DMS 273 (cell line): ENCODE data around the gene SELENBP1.
"Not testable (repeated sequence)": the region's sequence is repeated elsewhere in the genome, so short reads cannot be mapped to it uniquely, and the experiment has no call there.

Experiments
- DNase-seq: peaks from one replicate; lab custom pipeline; 2025; ENCODE audit not compliant: unreplicated experiment; lab: John Stamatoyannopoulos, UW

The SELENBP1 gene

DNA sequence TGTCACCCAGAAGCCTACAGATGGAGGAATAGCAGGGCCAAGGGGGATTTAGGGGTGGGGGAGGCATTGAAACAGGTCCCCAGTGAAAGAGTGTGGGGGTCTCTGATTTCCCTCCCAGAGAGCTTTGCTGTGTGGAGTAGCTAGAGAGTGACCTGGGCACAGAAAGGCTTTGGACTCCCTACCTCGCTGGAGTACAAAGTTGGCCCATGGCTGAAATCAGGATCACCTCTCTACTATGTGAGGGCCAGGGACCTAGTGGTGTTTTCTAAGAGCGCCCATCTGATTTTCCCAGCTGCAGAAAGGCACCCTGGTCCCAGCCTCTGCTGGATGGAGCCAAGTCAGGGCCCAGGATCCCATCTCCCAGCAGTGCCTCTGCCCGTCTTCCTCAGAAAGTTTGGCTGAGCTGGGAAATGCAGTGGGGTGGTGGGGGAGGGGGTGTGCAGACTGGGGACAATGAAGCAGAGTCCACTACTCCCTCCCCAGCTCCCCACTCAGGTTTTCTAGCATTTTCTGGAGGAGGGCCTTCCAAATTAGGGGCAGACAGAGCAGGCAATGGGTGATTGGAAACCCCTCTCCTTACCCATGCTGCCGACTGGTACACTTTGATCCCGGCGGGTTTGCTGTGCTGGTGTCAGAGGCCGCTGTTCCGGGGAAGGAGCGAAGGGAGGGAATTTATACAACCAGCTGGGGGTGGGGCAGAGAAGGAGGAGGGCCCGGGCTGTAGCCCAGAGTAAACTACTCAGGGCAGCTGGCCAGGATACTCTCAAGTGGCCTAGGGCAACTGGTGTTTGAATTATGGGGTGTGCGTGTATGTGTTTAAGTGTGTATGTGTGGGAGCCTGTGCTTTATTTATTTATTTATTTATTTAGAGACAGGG, at the start of gene SELENBP1:
TSS of gene SELENBP1 (minus strand) at position 648 of the 877 bp plus-strand sequence. CDS start at position 584, 64 bp downstream.
- DNase-seq = peak; percentile 100

DNA sequence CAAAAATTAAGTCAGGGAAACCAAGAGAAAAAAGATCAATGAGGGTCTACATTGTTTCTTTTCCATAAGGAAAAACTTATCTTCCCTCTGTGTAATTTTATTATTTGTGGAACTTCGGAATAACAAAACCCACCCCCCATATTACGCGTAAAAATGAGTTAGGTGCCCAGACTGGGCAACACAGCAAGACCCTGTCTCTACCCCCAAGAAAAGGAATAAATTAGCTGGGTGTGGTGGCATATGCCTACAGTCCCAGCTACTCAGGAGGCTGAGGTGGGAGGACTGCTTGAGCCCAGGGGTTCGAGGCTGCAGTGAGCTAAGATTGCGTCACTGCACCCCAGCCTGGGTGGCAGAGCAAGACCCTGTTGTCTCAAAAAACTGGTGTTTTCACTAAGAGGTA, 47.3 kb upstream of the SELENBP1 start:
- no peak for DNase-seq

DNA sequence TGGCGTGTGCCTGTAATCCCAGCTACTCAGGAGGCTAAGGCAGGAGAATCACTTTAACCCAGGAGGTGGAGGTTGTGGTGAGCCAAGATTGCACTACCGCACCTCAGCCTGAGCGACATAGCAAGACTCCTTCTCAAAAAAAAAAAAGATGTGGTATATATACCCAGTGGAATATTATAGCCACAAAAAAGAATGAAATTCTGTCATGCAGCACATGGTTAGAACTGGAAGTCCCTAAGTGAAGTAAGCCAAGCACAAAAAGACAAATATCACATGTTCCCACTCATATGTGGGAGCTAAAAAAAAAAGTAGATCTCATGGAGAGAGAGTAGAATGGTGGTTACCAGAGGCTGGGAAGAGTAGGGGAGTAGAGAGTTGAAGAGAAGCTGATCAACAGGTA, 45.6 kb upstream of the SELENBP1 start:
- DNase-seq = no peak

DNA sequence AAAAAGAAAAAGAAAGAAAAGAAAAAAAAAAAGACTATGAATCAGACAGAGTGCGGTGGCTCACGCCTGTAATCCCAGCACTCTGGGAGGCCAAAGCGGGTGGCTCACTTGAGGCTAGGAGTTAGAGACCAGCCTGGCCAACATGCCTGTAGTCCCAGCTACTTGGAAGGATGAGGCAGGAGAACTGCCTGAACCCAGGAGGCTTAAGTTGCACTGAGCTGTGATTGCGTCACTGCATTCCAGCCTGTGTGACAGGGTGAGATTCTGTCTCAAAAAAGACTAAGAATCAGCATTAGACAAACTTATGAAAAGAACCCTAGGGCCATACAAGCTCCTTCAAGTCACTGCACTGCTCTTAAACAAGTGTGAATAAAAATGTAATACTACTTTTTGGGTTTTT, 43.7 kb upstream of the SELENBP1 start:
- peak; percentile 91 for DNase-seq

DNA sequence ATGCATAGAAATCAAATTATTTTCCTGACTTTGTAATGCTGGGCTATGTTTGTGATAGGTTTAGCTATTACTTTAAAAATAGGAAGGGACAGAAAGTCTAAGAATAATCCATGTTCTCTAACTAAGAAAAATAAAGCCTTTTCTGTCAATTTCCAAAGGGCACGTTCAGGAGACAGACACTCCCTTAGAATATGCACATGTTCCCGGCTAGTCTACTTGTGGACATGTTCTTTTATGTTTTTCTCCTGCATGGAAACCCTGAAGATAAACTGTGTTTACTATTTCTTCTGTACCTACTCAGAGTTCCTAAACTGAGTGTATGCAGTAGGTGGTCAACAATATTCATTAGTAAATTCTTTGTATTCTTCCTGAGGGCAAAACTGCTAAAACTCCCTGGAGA, 39.4 kb upstream of the SELENBP1 start:
- DNase-seq = no peak

DNA sequence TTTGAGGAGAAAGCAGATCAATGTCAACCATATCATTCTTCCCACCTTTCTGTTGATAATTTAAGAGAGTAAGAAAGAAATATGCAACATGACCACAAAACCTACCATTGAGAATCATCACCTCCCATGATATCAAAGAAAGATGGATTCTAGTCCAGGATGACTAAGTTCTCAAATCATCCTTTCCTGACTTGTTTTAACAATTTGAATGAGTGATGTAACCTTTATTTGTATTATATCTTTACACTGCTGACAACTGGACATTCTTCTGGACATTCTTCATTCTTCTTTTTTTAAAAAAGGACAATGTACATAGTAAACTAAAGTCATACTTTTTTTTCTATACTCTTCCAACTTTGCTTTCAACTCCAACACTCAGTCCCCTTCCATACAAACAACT, 36.4 kb upstream of the SELENBP1 start:
- DNase-seq = no peak

DNA sequence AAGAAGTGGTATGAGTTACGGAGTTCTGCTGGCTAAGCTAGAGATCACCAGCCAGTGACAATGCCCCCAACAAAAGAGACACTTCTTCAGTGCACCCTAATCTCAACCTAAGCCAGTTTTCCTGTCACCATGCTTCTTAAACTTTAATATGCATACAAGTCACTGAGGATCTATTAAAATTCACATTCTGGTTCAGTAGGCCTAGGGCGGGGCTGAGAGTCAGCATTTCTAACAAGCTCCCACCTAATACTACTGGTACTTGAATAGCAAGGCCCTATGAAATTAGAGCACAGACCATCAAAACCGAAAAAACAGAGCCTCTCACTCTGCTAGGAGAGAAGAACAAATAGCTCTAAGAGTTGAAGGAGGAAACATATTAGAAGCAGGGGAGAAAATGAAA, 34.8 kb upstream of the SELENBP1 start:
- no peak for DNase-seq

DNA sequence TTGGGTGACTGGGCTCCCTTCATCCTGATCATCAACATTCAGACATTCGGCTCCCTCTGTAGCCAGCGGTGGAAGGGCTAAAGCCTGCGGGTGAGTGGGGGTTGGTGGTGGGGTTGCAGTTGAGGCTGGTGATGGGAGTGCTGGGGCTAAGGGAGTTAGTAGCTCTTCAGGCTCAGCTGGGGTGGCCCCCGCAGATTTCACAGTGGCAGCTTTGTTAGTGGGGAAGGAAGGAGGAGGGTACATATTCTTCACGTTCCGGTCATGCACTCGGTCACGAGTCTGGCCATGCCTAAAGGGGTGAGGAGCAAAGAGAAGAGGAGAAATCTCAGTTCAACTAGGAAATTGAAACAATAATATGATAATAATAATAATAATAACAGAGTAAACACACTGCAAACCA, 33.7 kb upstream of the SELENBP1 start:
- DNase-seq = no peak

DNA sequence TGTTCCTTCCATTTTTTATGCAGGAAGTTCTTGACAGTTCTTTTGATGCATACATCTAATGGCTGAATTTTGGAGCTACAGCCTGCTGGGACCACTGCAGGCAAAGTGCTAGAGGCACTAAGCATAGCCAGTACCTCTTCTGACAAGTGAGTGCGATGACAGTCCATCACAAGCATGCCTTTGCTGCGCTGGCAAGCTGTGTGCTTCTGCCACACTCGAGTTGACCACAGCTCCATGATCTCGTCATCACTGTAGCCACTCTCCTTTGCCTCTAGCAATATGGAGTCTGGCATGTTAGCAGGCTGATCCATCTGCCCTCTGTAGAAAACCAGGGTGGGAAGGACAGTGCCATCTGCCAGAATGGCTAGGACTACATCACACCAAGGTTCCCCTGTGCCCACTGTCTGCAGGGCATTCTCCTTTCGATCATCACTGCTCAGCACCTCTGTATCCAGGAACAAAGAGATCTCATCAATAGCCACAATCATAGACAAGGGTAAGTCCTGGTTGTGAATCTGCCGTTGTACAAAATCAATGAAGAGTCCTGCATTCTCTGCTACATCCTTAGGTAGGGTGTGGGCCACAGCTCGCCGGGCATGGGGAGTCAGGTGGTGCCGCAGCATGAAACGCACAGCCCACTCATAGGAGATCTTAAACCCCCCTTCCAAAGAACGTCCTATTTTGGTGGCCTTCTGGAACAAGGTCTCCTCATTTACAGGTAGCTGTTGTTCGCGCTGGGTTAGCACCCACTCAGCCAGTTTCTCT, 32.9 kb upstream of the SELENBP1 start:
- no peak for DNase-seq

DNA sequence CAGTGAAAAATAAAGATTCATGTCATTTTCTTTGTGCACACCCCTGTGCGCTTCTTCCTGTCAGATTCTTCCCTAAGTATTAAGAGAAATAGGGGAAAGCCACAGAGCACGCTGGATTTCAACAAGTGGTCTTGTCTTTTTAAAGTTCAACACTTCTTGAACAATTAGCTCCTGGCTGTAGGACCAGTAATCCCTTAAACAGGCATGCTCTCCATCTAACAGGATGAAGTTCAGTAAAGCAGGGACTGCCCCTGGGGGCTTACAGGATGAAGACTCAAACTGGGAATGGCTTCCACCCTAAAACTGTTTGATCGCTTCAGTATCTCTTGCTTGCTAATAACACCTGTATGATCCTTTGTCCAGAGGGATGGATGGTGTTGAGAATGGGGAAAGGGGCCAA, 31.1 kb upstream of the SELENBP1 start:
- DNase-seq = no peak

DNA sequence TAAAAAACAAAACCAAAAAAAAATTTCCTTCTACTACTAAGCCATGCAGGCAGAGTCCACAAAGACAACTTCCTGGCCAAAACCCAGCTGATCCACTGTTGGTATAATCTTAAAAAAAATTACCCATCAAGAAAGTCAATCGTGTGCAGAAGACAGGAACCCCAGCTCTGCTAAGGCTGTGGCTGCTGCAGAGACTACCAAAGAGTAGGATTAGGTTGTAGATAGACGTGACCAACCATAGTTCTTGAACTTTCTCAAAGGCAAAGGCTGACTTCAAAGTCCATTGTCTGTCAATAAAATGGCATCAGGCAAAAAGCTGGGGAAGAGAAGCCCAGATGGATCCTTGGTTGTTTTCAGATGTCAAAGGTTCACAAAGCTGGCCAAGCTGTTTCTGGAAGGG, 30.3 kb upstream of the SELENBP1 start:
- no peak for DNase-seq

DNA sequence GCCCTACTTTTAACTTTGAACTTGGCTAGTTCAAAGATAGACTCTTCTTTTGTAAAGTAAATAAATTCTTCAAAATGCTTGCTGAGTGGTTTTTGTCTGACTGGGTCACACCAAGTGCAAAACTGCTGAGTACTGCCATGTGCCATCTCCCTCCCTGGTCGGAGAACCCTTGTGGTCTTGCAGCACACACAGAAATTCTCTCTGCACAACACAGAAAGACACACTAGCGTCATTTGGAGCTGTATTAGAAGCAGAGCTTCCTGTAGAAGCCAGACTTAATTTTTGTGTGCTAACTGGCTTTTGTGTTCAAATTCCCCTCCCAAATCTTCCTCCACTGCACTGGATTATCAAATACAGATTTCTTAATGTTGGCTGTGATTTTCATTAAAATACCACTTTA, 29.4 kb upstream of the SELENBP1 start:
- no peak for DNase-seq

DNA sequence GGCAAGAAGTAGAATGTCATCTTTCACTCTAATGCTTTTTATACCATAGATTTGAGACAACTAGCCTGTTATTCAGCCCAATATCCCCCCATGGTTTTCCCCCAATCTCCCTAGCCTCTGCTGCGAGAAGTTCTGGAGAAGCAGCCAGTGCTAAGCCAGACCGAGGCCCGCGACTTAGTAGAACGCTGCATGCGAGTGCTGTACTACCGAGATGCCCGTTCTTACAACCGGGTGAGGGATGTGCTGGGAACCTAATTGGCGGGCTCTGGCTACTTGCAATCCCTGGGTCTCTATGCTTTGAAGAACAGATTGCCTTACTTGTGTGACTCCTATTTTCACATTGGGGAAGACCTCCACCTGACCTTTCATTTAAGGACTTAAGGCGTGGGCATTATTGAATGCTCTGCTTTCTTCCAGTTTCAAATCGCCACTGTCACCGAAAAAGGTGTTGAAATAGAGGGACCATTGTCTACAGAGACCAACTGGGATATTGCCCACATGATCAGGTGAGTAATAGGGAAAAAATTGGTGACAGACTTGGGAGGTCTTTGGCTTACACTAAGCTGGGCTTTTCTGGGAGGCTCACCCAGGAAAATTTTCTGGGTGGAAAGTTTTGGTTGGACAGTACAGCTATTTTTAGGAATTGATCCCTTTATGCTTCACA, 28.8 kb upstream of the SELENBP1 start:
- no peak for DNase-seq

DNA sequence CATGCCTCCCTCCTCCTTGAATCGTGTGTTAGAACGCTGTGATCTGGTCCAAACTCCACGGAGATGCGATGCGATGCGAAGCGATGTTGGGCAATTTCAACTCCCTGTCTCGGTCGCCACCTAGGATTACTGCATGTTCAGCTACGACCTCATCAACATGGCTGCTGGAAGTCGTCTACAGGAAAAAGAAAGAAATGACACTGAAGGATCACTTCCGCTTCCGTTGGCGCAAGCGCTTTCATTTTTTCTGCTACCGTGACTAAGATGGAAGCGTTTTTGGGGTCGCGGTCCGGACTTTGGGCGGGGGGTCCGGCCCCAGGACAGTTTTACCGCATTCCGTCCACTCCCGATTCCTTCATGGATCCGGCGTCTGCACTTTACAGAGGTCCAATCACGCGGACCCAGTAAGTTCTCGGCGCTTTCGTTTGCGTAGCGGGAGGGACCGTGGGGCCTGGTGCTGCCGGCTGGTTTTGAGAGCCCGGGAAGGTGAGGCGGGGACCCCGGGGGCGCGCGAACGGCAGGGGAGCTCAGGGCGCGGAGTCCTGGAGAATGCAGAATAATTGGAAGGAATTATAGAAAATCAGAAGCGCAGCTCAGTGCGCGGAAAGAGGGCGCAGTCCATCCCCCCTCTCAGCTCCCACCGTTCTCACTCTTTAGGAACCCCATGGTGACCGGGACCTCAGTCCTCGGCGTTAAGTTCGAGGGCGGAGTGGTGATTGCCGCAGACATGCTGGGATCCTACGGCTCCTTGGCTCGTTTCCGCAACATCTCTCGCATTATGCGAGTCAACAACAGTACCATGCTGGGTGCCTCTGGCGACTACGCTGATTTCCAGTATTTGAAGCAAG, 27.0 kb upstream of the SELENBP1 start, which contains the start of gene PSMB4:
TSS of gene PSMB4 (plus strand) at position 250 of the 848 bp plus-strand sequence. CDS start at position 265, 15 bp downstream.
- peak; percentile 100 for DNase-seq

DNA sequence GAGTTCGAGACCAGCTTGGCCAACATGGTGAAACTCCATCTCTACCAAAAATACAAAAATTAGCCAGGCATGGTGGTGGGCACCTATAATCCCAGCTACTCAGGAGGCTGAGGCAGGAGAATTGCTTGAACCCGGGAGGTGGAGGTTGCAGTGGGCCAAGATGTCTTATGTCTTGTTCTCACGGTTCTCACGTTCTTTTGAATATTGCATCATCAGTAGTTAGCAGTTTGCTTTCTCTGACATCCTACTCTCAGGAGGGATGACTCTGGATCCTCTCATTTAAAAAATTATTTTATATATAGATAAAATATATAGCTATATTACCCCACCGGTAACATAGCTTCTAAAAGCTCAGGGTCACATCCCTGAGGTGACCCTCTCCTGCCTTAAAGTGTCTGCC, 23.8 kb upstream of the SELENBP1 start:
- DNase-seq = not testable (repeated sequence)

DNA sequence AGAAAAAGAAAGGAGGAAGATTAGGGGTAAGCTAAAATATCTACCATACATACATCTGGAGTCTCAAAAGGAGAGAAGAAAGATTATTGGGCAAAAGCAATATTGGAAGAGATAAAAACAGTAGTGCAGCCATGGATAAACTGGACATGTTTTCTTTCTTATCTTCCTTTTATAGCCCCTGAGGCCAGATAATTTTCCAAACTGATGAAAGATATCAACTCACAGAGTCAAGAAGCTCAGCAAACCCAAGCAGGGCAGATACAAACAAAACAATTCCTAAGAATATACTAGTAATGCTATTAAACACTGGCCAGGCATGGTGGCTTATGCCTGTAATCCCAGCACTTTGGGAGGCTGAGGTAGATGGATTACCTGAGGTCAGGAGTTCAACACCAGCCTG, 21.1 kb upstream of the SELENBP1 start:
- no peak for DNase-seq

DNA sequence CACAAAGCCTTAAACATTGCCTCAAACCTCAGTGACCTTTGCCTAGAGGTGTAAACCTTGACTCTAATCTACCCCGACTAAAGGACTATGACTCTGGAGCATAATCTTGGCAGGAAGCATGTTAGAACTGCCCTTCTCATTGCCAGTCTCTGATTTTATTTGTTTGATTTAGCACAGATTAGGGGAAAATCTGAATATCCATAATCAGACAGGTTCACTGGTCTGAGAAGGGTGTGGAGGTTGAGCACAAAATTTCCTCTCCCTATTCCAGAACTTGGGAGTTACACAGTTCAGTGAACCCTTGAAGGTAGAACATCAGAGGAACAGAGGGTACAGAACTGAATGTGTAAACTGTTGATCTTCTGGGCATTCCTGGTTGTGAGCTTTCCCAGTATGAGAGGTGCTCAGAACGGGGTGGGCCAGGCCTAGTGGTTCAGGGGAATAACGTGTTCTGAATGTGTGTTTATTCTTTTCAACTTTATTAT, 18.6 kb upstream of the SELENBP1 start:
- DNase-seq = no peak

DNA sequence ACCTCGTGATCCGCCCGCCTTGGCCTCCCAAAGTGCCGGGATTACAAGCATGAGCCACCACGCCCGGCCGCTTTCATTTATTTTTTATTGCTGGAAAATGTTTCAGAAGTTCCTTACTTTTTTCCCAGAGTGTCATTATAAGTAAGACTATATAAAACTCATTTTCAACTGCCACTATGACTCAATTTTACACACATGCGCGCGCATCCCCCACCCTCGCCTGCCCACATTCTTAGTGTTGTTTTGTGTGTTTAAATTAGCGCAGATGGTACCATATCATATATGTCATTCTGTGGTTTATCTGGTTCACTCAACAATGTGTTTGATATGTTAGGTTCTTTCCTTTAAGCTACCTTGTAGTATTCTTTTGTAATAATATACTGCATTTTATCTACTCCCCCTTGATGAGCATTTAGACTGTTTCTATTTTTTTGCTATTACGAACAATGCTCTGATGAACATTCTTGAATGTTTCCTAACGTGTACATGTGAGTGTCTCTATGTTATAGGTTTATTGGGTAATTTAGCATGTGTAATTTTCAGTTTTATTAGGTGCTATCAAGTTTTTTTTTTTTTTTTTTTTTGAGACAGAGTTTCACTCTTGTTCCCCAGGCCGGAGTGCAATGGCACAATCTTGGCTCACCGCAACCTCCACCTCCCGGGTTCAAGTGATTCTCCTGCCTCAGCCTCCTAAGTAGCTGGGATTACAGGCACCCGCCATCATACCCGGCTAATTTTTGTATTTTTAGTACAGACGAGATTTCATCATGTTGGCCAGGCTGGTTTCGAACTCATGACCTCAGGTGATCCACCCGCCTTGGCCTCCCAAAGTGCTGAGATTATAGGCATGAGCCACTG, 17.9 kb upstream of the SELENBP1 start:
- DNase-seq = not testable (repeated sequence)

DNA sequence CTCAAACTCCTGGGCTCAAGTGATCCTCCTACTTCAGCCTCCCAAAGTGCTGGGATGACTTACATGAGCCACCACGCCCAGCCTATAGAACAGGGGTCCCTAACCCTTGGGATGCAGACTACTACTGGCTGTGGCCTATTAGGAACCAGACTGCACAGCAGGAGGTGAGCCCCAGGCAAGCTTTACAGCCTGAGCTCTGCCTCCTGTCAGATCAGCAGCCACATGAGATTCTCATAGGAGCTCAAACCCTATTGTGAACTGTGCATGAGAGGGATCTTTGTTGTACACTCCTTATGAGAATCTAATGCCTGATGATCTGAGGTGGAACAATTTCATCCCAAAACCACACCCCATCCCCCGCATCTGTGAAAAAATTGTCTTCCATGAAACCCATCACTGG, 13.5 kb upstream of the SELENBP1 start:
- no peak for DNase-seq

DNA sequence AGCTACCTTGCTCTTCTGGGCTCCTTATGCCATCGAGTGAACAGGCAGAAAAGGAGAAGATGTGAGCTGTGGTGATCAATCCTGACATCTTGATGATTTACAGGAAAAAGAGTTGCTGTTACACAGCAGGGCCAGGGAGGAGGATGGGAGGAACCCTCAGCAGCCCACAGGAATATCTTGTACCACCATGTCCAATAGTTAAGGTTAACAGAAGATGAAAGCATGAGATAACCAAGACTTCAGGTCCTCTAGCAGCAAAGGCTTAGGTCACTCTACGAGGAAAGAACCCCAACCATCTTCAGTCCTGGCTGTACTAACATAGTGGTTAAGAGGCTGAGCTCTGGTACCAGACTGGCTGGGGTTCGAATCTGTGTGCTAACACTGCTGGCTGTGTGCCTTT, 12.1 kb upstream of the SELENBP1 start:
- no peak for DNase-seq
